NCI-H2081 (cell line): Measurements from ENCODE around the gene SORCS1.

Source experiments
- DNase-seq, 2 experiments: peaks; one replicate each; lab custom pipeline; 2025; lab: John Stamatoyannopoulos, UW

Gene SORCS1

DNA sequence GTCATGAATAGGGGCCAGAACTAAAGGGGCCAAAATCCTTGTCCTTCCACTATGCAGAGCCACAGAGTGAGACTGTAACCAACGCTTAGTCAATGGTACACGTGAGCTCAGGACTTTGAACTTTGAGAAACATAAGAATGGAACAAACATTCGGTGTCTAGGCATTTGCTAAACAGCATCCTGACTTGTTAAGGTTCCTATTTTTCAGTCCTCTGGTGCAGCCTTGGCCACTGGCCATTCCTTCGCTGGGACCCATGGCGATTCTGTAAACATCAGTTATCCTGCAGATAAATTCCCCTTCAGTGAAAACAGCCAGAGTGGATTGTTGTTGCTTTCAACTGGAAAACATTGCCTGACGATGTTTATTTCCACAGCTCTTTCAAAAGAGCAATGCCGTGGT lies 266.8 kb downstream of the SORCS1 start:
- no peak for DNase-seq

- no peak for DNase-seq
Observed at GRCh38 chr10:106894692-106895091, 269.8 kb downstream of the SORCS1 start.

DNA sequence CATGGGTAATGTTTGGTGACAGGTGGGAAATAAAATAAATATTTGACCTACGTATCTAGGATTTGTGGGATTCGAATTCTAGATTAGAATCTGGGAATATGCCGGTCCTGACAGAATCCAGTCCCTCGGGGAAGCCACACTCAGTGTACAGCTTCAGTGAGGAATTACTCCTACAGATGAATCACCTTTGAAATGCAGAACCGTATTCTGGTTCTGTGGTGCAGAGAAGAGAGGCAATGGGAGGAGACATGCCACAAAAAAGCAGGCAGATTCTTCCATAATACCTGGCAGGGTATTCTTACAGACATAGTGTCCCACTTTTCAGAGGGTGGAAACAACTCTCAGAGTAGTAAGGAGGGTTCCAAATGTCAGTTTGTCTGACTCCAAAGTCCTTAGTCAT lies 286.9 kb downstream of the SORCS1 start:
- no peak for DNase-seq

DNA sequence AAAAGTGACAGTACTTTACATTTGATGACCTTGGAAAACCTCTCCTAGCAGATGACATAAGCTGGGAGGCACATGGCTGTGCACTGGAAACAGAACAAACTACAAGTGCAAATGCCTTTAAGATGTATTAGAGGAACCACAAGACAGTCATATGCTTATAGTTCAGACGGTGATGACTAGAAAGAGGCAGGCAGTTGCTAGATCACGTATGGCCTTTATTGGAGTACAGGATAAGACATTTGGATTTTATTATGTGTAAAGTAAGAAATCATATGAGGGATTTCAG lies 290.0 kb downstream of the SORCS1 start:
- no peak for DNase-seq

DNA sequence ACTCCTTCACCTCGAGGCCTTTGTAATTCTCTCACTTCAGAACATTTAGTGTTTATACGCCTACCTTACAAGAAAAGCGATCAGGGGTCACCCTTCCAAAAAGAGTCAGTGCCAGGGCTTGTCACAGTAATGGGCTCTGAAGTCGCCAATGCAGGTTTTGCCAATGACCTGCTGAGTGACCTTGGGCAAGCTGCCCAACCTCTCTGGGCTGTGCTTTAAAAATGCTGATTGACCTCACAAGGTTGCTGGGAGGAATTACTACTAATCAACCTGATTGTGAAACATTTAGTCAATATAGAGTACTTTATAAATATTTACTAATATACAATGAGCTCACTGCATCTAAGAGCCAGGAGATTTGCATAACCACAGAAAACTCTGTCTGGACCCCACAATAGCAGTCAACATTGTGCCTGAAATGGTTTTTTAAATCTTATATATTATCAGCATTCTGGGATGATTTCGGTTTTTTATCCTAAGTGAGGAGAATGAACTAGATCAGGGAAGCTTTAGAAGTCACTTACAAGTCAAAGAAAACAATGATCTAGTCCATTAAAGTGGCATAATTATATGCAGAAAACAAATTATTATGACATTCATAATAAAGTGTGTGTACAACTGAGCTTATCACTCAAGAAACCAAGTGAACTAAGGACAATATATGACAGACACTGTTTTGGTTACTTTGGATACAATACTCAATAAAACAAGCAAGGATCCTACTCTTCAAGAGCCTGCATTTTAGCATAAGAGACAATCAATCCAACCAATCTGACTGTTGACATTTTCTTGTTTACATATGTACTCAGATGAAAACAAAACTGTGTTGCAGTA lies 290.5 kb downstream of the SORCS1 start:
- no peak for DNase-seq

DNA sequence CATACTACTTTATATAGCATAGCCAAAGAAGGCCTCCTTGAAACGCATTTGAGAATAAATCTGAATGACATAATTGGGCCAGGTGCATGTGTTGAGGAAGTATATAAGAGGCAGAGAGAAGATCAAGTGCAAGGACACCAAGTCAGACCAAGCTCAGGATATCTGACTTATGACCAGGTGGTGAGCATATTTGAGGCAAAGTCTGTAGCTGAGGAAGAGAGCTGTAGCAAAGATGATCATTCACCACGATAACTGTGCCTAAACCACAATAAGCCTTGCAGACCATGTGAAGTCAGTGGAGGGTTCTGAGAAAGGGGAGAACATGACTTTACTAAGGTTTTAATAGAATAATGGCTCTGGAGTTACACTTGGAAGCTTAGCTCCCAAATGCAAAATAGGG lies 292.3 kb downstream of the SORCS1 start:
- DNase-seq: no peak

DNA sequence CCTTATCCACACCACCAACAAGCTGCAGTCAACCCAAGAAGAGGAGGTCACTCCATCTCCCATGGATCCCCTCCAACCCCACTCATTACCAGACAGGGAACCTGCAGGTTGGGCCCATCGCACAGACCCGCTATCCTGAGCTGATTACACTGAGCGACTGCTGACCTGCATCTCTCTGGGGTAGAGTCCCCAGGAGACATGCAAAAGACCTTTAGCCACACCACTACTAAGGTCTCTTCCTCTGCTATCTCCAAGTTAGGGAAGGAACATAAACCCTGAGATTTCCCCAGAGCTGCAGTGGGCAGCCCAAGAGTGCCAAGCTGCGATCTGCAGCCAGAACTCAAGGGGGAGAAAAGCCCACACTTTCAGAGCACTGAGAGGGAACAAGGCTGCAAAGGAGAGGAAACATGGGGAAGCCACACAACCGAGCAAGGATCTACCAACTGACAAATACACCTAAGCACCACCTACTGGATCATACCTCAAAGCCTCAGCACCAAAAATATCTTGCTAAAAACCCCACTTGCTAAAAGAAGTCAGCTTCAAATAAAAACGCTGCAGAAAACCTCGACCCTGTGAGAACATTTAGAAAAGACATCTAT lies 298.2 kb downstream of the SORCS1 start:
- DNase-seq: no peak

GRCh38 chr10:106864031-106864430 lies 300.5 kb downstream of the SORCS1 start:
- no peak for DNase-seq

DNA sequence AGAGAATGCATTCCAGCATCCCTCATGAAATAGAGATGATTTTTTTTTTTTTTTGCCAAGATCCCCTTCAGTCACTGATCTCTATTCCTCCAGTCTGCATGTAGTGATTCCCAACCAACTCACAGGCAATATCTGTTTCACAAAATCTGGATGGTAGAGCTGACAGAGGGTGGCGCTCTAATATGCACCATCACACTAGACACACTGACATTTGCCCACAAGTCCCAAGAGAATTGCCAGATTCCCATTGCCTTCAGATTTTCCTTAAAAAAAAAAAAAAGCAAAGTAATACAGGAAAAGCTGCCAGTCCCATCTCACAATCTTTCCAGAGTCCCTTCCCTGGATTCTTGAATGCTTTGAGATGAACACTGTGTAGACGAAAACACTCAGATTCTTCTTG lies 301.0 kb downstream of the SORCS1 start:
- no peak for DNase-seq

- DNase-seq: no peak
Observed at GRCh38 chr10:106859892-106860652, 304.4 kb downstream of the SORCS1 start.

- no peak for DNase-seq
Observed at GRCh38 chr10:106857728-106858127, 306.8 kb downstream of the SORCS1 start.

DNA sequence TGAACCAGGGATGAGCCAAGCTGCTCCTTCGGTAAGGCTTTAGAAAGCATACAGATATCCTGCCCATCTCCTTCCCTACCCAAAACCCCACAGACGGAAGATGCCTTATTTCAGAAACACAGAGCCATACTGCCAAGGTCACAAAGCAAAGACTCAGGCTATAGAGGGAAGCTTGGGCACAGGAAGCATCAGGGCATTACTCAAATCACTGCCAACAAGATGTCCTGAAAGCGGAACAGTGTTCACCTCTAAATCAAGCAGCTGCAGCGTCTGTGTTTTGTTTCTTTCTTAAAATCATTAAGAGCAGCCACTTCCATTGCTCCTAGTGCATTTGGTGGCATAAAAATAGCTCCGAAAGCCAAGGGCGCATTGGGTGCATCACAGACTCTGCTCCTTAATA lies 307.3 kb downstream of the SORCS1 start:
- DNase-seq: no peak

DNA sequence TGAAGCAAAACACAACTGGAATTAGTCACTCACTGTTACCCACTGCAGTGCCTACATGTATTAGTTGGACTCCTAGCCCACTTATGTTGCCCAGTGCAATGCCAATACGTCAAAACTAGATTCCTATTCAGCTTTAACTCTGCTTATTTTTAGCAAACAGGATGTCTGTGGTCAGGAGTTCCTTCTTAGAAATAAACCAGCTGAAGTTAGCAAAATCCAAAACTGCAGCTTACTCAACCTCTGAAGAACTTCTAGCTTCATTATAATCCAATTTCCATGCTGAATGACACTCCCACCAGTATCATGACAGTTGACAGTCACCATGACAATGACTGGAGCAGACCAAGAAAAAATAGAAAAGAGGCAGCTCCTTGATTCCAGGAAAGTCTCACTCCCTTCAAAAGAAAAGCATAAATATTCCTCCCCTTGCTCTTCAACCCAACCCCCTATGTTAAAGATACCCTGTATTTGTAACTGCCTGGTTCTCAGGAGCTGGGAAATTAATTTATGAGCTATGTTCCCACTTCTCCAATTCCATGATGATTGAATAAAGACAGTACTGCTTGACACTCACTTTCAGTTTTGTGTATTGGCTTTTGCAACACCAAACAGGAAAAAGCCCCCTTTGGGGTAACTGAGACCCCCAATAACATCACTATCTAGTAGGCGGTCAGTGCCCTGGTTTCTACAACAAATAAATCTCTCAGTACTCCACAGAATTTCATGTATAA lies 327.4 kb downstream of the SORCS1 start:
- DNase-seq: no peak

- DNase-seq: no peak
Observed at GRCh38 chr10:106832846-106833245, 331.7 kb downstream of the SORCS1 start.

DNA sequence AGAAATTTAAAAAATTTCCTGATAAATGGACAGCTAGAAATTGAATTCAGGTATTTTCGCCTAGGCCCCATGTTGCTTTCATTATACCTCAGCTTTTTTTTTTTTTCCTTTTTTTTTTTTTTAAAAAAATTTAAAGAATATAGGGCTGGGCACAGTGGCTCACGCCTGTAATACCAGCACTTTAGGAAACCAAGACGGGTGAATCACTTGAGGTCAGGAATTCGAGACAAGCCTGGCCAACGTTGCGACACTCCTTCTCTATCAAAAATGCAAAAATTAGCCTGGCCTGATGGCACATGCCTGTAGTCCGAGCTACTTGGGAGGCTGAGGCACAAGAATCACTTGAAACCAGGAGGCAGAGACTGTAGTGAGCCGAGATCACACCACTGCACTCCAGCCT lies 334.0 kb downstream of the SORCS1 start:
- no peak for DNase-seq

DNA sequence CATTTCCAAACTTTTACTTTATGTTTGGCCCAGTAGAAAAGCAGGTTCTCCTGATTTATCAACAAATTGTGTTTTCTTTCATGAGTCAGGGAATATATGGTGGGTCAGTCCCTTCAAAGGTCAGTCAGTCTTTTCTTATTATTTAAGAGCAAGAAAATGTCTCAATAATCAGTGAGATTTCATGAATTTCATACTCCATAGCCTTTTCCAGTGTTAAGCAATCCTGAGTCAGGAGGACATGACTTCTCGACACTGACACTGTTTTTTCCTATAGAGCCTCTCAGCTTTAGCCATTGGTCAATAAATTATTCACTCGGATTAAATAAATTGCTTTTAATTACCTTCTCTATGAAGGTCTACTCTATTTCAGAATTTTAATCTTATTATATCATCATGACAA lies 334.5 kb downstream of the SORCS1 start:
- DNase-seq: no peak

GRCh38 chr10:106826716-106827115 lies 337.8 kb downstream of the SORCS1 start:
- DNase-seq: no peak

DNA sequence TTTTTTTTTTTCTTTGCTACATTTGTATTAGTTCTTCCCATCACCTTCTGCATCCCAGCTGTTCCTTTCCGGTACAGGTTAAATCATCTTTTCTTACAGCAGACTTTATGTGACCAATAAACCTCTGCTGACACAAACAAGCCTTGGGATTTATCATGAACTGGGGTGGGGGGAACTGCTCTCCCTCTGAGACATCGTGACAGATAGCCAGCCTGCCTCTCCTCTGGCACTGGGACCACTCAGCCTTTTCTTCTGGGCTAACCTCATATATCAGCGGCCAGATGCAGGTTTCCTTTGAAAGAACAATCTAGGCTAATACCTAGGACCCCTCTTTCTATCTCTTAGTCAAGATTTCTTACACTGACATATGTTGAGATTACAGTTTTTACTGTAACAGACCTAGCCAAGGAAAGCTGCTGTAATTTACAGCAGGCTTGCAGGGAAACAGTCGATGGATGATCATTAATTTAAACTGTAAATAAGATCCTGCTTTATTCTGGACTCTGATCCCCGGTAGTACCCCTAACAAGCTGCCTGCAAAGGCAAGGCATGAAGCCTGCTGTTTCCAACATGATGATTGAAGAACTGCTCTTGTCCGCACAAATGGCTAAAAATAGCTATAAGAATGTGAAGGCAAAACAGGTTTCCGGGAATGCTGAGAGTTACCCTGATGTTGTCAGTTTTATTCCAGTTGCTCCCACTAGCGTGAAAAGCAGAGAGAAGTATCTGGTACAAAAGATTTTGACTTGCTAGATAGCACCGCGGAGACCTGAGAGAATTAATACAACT lies 338.7 kb downstream of the SORCS1 start:
- no peak for DNase-seq

DNA sequence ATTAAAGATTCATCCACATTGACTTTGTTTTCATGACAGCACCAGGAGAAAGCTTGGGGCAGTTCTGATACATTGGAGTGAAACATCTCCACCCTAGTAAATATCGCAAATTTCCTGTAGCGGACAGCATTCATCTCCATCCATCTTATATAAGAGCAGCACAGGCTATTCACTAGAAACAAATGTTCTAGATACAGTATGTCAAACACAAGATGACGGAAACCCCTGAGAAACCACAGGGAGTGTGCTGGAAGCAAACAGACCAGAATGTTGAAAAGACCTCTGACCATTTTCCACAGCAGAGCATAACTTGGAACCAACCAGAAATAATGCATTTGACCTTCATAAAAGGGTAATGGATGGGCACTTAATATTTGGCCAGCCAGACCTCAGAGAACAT lies 343.9 kb downstream of the SORCS1 start:
- no peak for DNase-seq

DNA sequence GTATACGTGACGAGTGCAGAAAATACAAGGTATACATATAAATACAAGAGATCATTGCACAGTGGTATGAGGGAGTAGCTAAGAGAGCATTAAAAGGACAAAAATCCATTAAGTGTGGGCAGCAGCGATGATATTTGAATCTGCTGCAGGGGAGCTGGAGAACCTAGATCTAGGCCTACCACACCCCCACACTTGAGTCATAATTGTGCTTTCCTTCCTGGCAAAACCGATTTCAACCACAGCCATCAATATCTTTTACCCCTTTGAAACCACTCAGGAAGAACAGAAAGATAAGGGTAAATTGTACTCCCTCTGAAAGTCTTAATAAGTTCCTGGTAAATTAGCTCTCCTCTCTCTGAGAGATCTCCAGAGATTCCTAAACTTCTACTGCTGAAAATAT lies 345.0 kb downstream of the SORCS1 start:
- no peak for DNase-seq

- no peak for DNase-seq
Observed at GRCh38 chr10:106816318-106817085, 348.0 kb downstream of the SORCS1 start.
